ENCODE measurements around the gene SPINK13. TPM values are rescaled to one million over a fixed set of nuclear protein-coding genes. Genes with fewer than 3 reads are reported as not detected.

SPINK13 gene
- not detected in 2 replicates for total RNA-seq

GRCh38 chr5:148268566-148268965 is at the start of gene SPINK13:
SPINK13 (plus strand) TSS chr5:148268794; CDS start chr5:148270073, 1,279 bp downstream.
- DNase-seq (ENCODE audit: insufficient read length, low spot score, missing footprints), result no peak
- H3K4me2 ChIP-seq (ENCODE audit: insufficient read depth, low read length), result peak within 1 kb of the TSS; percentile 34
- no peak for TF ChIP-seq CTCF (IDR thresholded peaks at IDR 0.05; ENCODE audit: extremely low read depth, low read depth, low read length)

GRCh38 chr5:148221508-148221907 is 47.1 kb upstream of the SPINK13 start:
- Histone ChIP-seq H3K4me1 (ENCODE audit: insufficient read depth, low read length) (no peaks in the 10 kb centered on the region), H3K27ac (ENCODE audit: low read depth, low read length) (no peak overlapping the region), H4K20me1 (ENCODE audit: insufficient read depth, low read length) (no peaks in the 10 kb centered on the region), H3K9me3 (ENCODE audit: low read depth, low read length) (no peaks in the 10 kb centered on the region), H3K27me3 (ENCODE audit: insufficient read depth, low read length) (no peaks in the 10 kb centered on the region), H3K4me3 (ENCODE audit: insufficient read depth, low read length) (no peak overlapping the region), H3K36me3 (ENCODE audit: insufficient read depth, low read length) (no peaks in the 10 kb centered on the region), H3K4me2 (ENCODE audit: insufficient read depth, low read length) (no peak overlapping the region), H2AFZ (ENCODE audit: low read length) (no peak overlapping the region), H3K79me2 (ENCODE audit: insufficient read depth, low read length) (no peaks in the 10 kb centered on the region)
- TF ChIP-seq CTCF (IDR thresholded peaks at IDR 0.05; ENCODE audit: extremely low read depth, low read depth, low read length), result no peak
- no peak for DNase-seq (ENCODE audit: insufficient read length, low spot score, missing footprints)

More at GRCh38 chr5:148268566-148268965, at the start of gene SPINK13:
- Histone ChIP-seq H3K79me2 (ENCODE audit: insufficient read depth, low read length) (no peaks in the 10 kb centered on the region), H3K4me3 (ENCODE audit: insufficient read depth, low read length) (no peak within 1 kb of the TSS), H2AFZ (ENCODE audit: low read length) (peak within 1 kb of the TSS; percentile 57), H3K36me3 (ENCODE audit: insufficient read depth, low read length) (no peaks in the 10 kb centered on the region), H3K27me3 (ENCODE audit: insufficient read depth, low read length) (no peaks in the 10 kb centered on the region), H3K27ac (ENCODE audit: low read depth, low read length) (no peak within 1 kb of the TSS), H3K9me3 (ENCODE audit: low read depth, low read length) (no peaks in the 10 kb centered on the region), H4K20me1 (ENCODE audit: insufficient read depth, low read length) (no peaks in the 10 kb centered on the region), H3K4me1 (ENCODE audit: insufficient read depth, low read length) (no peaks in the 10 kb centered on the region)

GRCh38 chr5:148224117-148224742 is 44.4 kb upstream of the SPINK13 start:
- H3K79me2 ChIP-seq (ENCODE audit: insufficient read depth, low read length), result no peaks in the 10 kb centered on the region
- no peak overlapping the region for H3K4me2 ChIP-seq (ENCODE audit: insufficient read depth, low read length)
- H2AFZ ChIP-seq (ENCODE audit: low read length), result no peak overlapping the region
- no peaks in the 10 kb centered on the region for H3K4me1 ChIP-seq (ENCODE audit: insufficient read depth, low read length)
- TF ChIP-seq CTCF (IDR thresholded peaks at IDR 0.05; ENCODE audit: extremely low read depth, low read depth, low read length), result no peak
- H3K36me3 ChIP-seq (ENCODE audit: insufficient read depth, low read length), result no peaks in the 10 kb centered on the region
- peak overlapping the region; percentile 20 for H3K27ac ChIP-seq (ENCODE audit: low read depth, low read length)
- H3K4me3 ChIP-seq (ENCODE audit: insufficient read depth, low read length), result no peak overlapping the region
- peak; percentile 18 for DNase-seq (ENCODE audit: insufficient read length, low spot score, missing footprints)
- H3K9me3 ChIP-seq (ENCODE audit: low read depth, low read length), result no peaks in the 10 kb centered on the region
- H4K20me1 ChIP-seq (ENCODE audit: insufficient read depth, low read length), result no peaks in the 10 kb centered on the region
- H3K27me3 ChIP-seq (ENCODE audit: insufficient read depth, low read length), result no peaks in the 10 kb centered on the region

- no peaks in the 10 kb centered on the region for H3K9me3 ChIP-seq (ENCODE audit: low read depth, low read length)
- TF ChIP-seq CTCF (IDR thresholded peaks at IDR 0.05; ENCODE audit: extremely low read depth, low read depth, low read length), result no peak
- DNase-seq (ENCODE audit: insufficient read length, low spot score, missing footprints), result no peak
- no peak overlapping the region for H3K4me2 ChIP-seq (ENCODE audit: insufficient read depth, low read length)
- no peaks in the 10 kb centered on the region for H3K79me2 ChIP-seq (ENCODE audit: insufficient read depth, low read length)
- H2AFZ ChIP-seq (ENCODE audit: low read length), result no peak overlapping the region
- H4K20me1 ChIP-seq (ENCODE audit: insufficient read depth, low read length), result no peaks in the 10 kb centered on the region
- H3K27ac ChIP-seq (ENCODE audit: low read depth, low read length), result no peak overlapping the region
- no peaks in the 10 kb centered on the region for H3K4me1 ChIP-seq (ENCODE audit: insufficient read depth, low read length)
- no peaks in the 10 kb centered on the region for H3K27me3 ChIP-seq (ENCODE audit: insufficient read depth, low read length)
- H3K36me3 ChIP-seq (ENCODE audit: insufficient read depth, low read length), result no peaks in the 10 kb centered on the region
- no peak overlapping the region for H3K4me3 ChIP-seq (ENCODE audit: insufficient read depth, low read length)
Observed at GRCh38 chr5:148228392-148228984, 40.1 kb upstream of the SPINK13 start.

All from osteoblast (primary cell).